ENCODE data around the gene SLC12A3. TPM values are rescaled to one million over a fixed set of nuclear protein-coding genes. Genes with fewer than 3 reads are reported as not detected.

Gene SLC12A3
- total RNA-seq, 4 donors from 2014 or later: not detected

- Histone ChIP-seq H3K9me3 (no peaks in the 10 kb centered on the region), H3K27me3 (no peaks in the 10 kb centered on the region), H3K4me1 (no peaks in the 10 kb centered on the region), H3K36me3 (no peaks in the 10 kb centered on the region), H3K4me3 (no peak overlapping the region), H3K27ac (replicated peaks in 1 of 4) (no peak overlapping the region)
- DNase-seq (ENCODE audit: extremely low spot score): no peak
- TF ChIP-seq EP300 (IDR thresholded peaks at IDR 0.05) (no peak), POLR2A (IDR thresholded peaks at IDR 0.05; ENCODE audit: low read depth) (no peak), CTCF (IDR thresholded peaks at IDR 0.05) (no peak), POLR2AphosphoS5 (IDR thresholded peaks at IDR 0.05) (no peak)
- WGBS: 84% methylated on average over 12 of the region's 12 CpGs
- intact Hi-C loops (cut with DNase I): no loop called here
These were observed 15.2 kb downstream of the SLC12A3 start for GRCh38 chr16:56880176-56880575.

- H3K4me3 ChIP-seq: no peak overlapping the region
- intact Hi-C loops (cut with DNase I): no loop called here
- no peak overlapping the region for H3K27ac ChIP-seq (replicated peaks in 1 of 4)
- no peak for DNase-seq (ENCODE audit: extremely low spot score)
- H3K36me3 ChIP-seq: no peaks in the 10 kb centered on the region
- TF ChIP-seq POLR2A (IDR thresholded peaks at IDR 0.05; ENCODE audit: low read depth): no peak
- no peak for TF ChIP-seq CTCF (IDR thresholded peaks at IDR 0.05)
- no peak for TF ChIP-seq POLR2AphosphoS5 (IDR thresholded peaks at IDR 0.05)
- no peak for TF ChIP-seq EP300 (IDR thresholded peaks at IDR 0.05)
- no peaks in the 10 kb centered on the region for H3K27me3 ChIP-seq
- H3K4me1 ChIP-seq: no peaks in the 10 kb centered on the region
- no peaks in the 10 kb centered on the region for H3K9me3 ChIP-seq
- 89% methylated on average over 4 of the region's 4 CpGs for WGBS
These were observed 15.7 kb downstream of the SLC12A3 start for GRCh38 chr16:56880685-56881084.

GRCh38 chr16:56882077-56882800 lies 17.2 kb downstream of the SLC12A3 start:
- Histone ChIP-seq H3K9me3 (no peaks in the 10 kb centered on the region), H3K4me3 (no peak overlapping the region), H3K4me1 (no peaks in the 10 kb centered on the region), H3K36me3 (no peaks in the 10 kb centered on the region), H3K27me3 (no peaks in the 10 kb centered on the region), H3K27ac (replicated peaks in 1 of 4) (no peak overlapping the region)
- TF ChIP-seq POLR2A (IDR thresholded peaks at IDR 0.05; ENCODE audit: low read depth): no peak
- no peak for TF ChIP-seq POLR2AphosphoS5 (IDR thresholded peaks at IDR 0.05)
- TF ChIP-seq EP300 (IDR thresholded peaks at IDR 0.05): no peak
- no peak for TF ChIP-seq CTCF (IDR thresholded peaks at IDR 0.05)
- intact Hi-C loops (cut with DNase I): no loop called here
- no peak for DNase-seq (ENCODE audit: extremely low spot score)
- 97% methylated on average over 8 of the region's 8 CpGs for WGBS

GRCh38 chr16:56883586-56883985 lies 18.6 kb downstream of the SLC12A3 start:
- intact Hi-C loops (cut with DNase I): no loop called here

More at GRCh38 chr16:56883586-56883985, 18.6 kb downstream of the SLC12A3 start:
- TF ChIP-seq CTCF (IDR thresholded peaks at IDR 0.05) (no peak), POLR2AphosphoS5 (IDR thresholded peaks at IDR 0.05) (no peak), EP300 (IDR thresholded peaks at IDR 0.05) (no peak)
- H3K4me1 ChIP-seq: no peaks in the 10 kb centered on the region
- WGBS: no CpG with 5 or more reads among the region's 2 CpGs
- no peaks in the 10 kb centered on the region for H3K9me3 ChIP-seq
- H3K36me3 ChIP-seq: no peaks in the 10 kb centered on the region
- H3K27me3 ChIP-seq: no peaks in the 10 kb centered on the region
- no peak overlapping the region for H3K4me3 ChIP-seq
- DNase-seq (ENCODE audit: extremely low spot score): no peak
- H3K27ac ChIP-seq (replicated peaks in 1 of 4): no peak overlapping the region

Data from esophagus muscularis mucosa (tissue), 4 donors.